ENCODE results near the gene RCAN1.

GRCh38 chr21:34609933-34610549 lies 4.9 kb downstream of the RCAN1 start:
- TF ChIP-seq CTCF (IDR thresholded peaks at IDR 0.05) (no peak), POLR2A (IDR thresholded peaks at IDR 0.05) (no peak)
